Immature natural killer cell (primary cell): ENCODE results near the gene IL1RAPL2. TPM values are rescaled to one million over a fixed set of nuclear protein-coding genes. Genes with fewer than 3 reads are reported as not detected.

Experiments used
- DNase-seq, 3 donors: peaks; one replicate each; pipeline ENCODE4 v3.0.0; 2022; ENCODE audit warnings: mixed read lengths in 1 of 3
- H3K27ac Mint-ChIP-seq, 6 donors: one replicate each; pipeline ENCODE4 v1.8.0; 2020; ENCODE audit warnings: mixed read lengths in 6 of 6, mild to moderate bottlenecking in 5 of 6, inconsistent platforms in 4 of 6, moderate library complexity in 3 of 6
- H3K27me3 Mint-ChIP-seq, 3 donors: one replicate each; pipeline ENCODE4 v1.8.0; 2020 to 2021; ENCODE audit warnings: low read depth in 3 of 3, mild to moderate bottlenecking in 3 of 3, mixed read lengths in 3 of 3, moderate library complexity in 3 of 3, inconsistent platforms in 1 of 3
- H3K36me3 Mint-ChIP-seq, 3 donors: one replicate each; pipeline ENCODE4 v1.8.0; 2020; ENCODE audit warnings: mixed read lengths in 3 of 3, inconsistent platforms in 2 of 3, mild to moderate bottlenecking in 2 of 3
- H3K4me1 Mint-ChIP-seq, 2 donors: one replicate each; pipeline ENCODE4 v1.8.0; 2020; ENCODE audit warnings: inconsistent platforms in 2 of 2, mild to moderate bottlenecking in 2 of 2, mixed read lengths in 2 of 2, moderate library complexity in 1 of 2
- H3K4me3 Mint-ChIP-seq, 5 donors: one replicate each; pipeline ENCODE4 v1.8.0; 2020; ENCODE audit warnings: mild to moderate bottlenecking in 5 of 5, mixed read lengths in 5 of 5, inconsistent platforms in 3 of 5, moderate library complexity in 3 of 5
- H3K9me3 Mint-ChIP-seq, 6 donors: one replicate each; pipeline ENCODE4 v1.8.0; 2020; ENCODE audit warnings: mild to moderate bottlenecking in 6 of 6, mixed read lengths in 6 of 6, inconsistent platforms in 4 of 6, moderate library complexity in 3 of 6
- polyA plus RNA-seq, 3 donors: library from polyadenylated mRNA; unstranded; fragments of 300-500 nt; fragmentation: Illumina TruSeq; gene quantifications; one replicate each; pipeline ENCODE4 v1.2.3, GENCODE V29; 2021

Gene IL1RAPL2
- polyA plus RNA-seq, 3 donors from 2014 or later = not detected

- Mint-ChIP-seq H3K27ac (no peak overlapping the region), H3K4me1 (no peaks in the 10 kb centered on the region), H3K9me3 (peaks cover 0 to 2% (median 0%) of the 10 kb centered on the region in 6 donors), H3K4me3 (no peak overlapping the region), H3K36me3 (no peaks in the 10 kb centered on the region), H3K27me3 (peaks cover 0 to 2% (median 2%) of the 10 kb centered on the region in 3 donors)
- no peak for DNase-seq
These were observed 697.8 kb downstream of the IL1RAPL2 start for GRCh38 chrX:105263801-105264200.

GRCh38 chrX:105265093-105265492, 699.1 kb downstream of the IL1RAPL2 start:
- no peak overlapping the region for H3K27ac Mint-ChIP-seq
- H3K9me3 Mint-ChIP-seq = peaks cover 0 to 2% (median 0%) of the 10 kb centered on the region in 6 donors
- no peaks in the 10 kb centered on the region for H3K4me1 Mint-ChIP-seq
- DNase-seq = no peak
- H3K27me3 Mint-ChIP-seq = peaks cover 0 to 2% (median 2%) of the 10 kb centered on the region in 3 donors
- no peak overlapping the region for H3K4me3 Mint-ChIP-seq
- no peaks in the 10 kb centered on the region for H3K36me3 Mint-ChIP-seq

- Mint-ChIP-seq H3K9me3 (no peaks in the 10 kb centered on the region), H3K36me3 (no peaks in the 10 kb centered on the region), H3K4me1 (no peaks in the 10 kb centered on the region), H3K4me3 (no peak overlapping the region), H3K27ac (no peak overlapping the region), H3K27me3 (peaks cover 0 to 2% (median 0%) of the 10 kb centered on the region in 3 donors)
- no peak for DNase-seq
These were observed 700.5 kb downstream of the IL1RAPL2 start for GRCh38 chrX:105266456-105266855.

GRCh38 chrX:105267167-105267566, 701.2 kb downstream of the IL1RAPL2 start:
- Mint-ChIP-seq H3K27ac (no peak overlapping the region), H3K36me3 (no peaks in the 10 kb centered on the region), H3K4me1 (no peaks in the 10 kb centered on the region), H3K9me3 (no peaks in the 10 kb centered on the region), H3K27me3 (peaks cover 0 to 2% (median 0%) of the 10 kb centered on the region in 3 donors), H3K4me3 (no peak overlapping the region)
- no peak for DNase-seq

GRCh38 chrX:105269386-105269785, 703.4 kb downstream of the IL1RAPL2 start:
- Mint-ChIP-seq H3K4me1 (no peaks in the 10 kb centered on the region), H3K27ac (no peak overlapping the region), H3K27me3 (peaks cover 0 to 2% (median 0%) of the 10 kb centered on the region in 3 donors), H3K36me3 (no peaks in the 10 kb centered on the region), H3K4me3 (no peak overlapping the region), H3K9me3 (peaks cover 0 to 5% (median 0%) of the 10 kb centered on the region in 6 donors)
- no peak for DNase-seq

GRCh38 chrX:105273326-105273725, 707.3 kb downstream of the IL1RAPL2 start:
- H3K36me3 Mint-ChIP-seq = no peaks in the 10 kb centered on the region
- H3K9me3 Mint-ChIP-seq = peaks cover 0 to 8% (median 0%) of the 10 kb centered on the region in 6 donors
- H3K4me1 Mint-ChIP-seq = no peaks in the 10 kb centered on the region

GRCh38 chrX:105274091-105274490, 708.1 kb downstream of the IL1RAPL2 start:
- no peaks in the 10 kb centered on the region for H3K4me1 Mint-ChIP-seq
- H3K9me3 Mint-ChIP-seq = peaks cover 0 to 8% (median 0%) of the 10 kb centered on the region in 6 donors
- H3K36me3 Mint-ChIP-seq = no peaks in the 10 kb centered on the region
- no peak for DNase-seq
- no peak overlapping the region for H3K27ac Mint-ChIP-seq
- H3K4me3 Mint-ChIP-seq = no peak overlapping the region
- H3K27me3 Mint-ChIP-seq = peaks cover 0 to 9% (median 0%) of the 10 kb centered on the region in 3 donors

More at GRCh38 chrX:105273326-105273725, 707.3 kb downstream of the IL1RAPL2 start:
- Mint-ChIP-seq H3K4me3 (no peak overlapping the region), H3K27me3 (peaks cover 0 to 6% (median 0%) of the 10 kb centered on the region in 3 donors), H3K27ac (no peak overlapping the region)
- no peak for DNase-seq

- Mint-ChIP-seq H3K27ac (no peak overlapping the region), H3K27me3 (peaks cover 0 to 9% (median 1%) of the 10 kb centered on the region in 3 donors), H3K4me3 (no peak overlapping the region), H3K4me1 (no peaks in the 10 kb centered on the region), H3K9me3 (peaks cover 0 to 8% (median under 1%) of the 10 kb centered on the region in 6 donors), H3K36me3 (no peaks in the 10 kb centered on the region)
- DNase-seq = no peak
These were observed 711.1 kb downstream of the IL1RAPL2 start for GRCh38 chrX:105277132-105277531.

- Mint-ChIP-seq H3K27me3 (peaks cover 0 to 3% (median 1%) of the 10 kb centered on the region in 3 donors), H3K4me3 (no peak overlapping the region)
These were observed 716.1 kb downstream of the IL1RAPL2 start for GRCh38 chrX:105282077-105282476.

GRCh38 chrX:105297041-105297440, 731.0 kb downstream of the IL1RAPL2 start:
- H3K4me3 Mint-ChIP-seq = no peak overlapping the region
- H3K4me1 Mint-ChIP-seq = no peaks in the 10 kb centered on the region
- H3K9me3 Mint-ChIP-seq = peaks cover 0 to 4% (median 0%) of the 10 kb centered on the region in 6 donors
- no peaks in the 10 kb centered on the region for H3K36me3 Mint-ChIP-seq
- DNase-seq = no peak
- H3K27me3 Mint-ChIP-seq = peaks cover 0 to 5% (median 4%) of the 10 kb centered on the region in 3 donors
- no peak overlapping the region for H3K27ac Mint-ChIP-seq

More at GRCh38 chrX:105282077-105282476, 716.1 kb downstream of the IL1RAPL2 start:
- Mint-ChIP-seq H3K9me3 (peaks cover 0 to 5% (median under 1%) of the 10 kb centered on the region in 6 donors), H3K27ac (no peak overlapping the region), H3K4me1 (no peaks in the 10 kb centered on the region), H3K36me3 (no peaks in the 10 kb centered on the region)
- no peak for DNase-seq

- H3K4me3 Mint-ChIP-seq = no peak overlapping the region
- no peaks in the 10 kb centered on the region for H3K36me3 Mint-ChIP-seq
- no peak overlapping the region for H3K27ac Mint-ChIP-seq
- no peak for DNase-seq
- H3K9me3 Mint-ChIP-seq = peaks cover 0 to 7% (median 1%) of the 10 kb centered on the region in 6 donors
- H3K27me3 Mint-ChIP-seq = peaks cover 0 to 5% (median 4%) of the 10 kb centered on the region in 3 donors
- no peaks in the 10 kb centered on the region for H3K4me1 Mint-ChIP-seq
These were observed 733.3 kb downstream of the IL1RAPL2 start for GRCh38 chrX:105299286-105299685.

- no peak for DNase-seq
- Mint-ChIP-seq H3K4me3 (no peak overlapping the region), H3K27me3 (peaks cover 0 to 5% (median 2%) of the 10 kb centered on the region in 3 donors), H3K4me1 (no peaks in the 10 kb centered on the region), H3K27ac (no peak overlapping the region), H3K9me3 (peaks cover 0 to 10% (median 1%) of the 10 kb centered on the region in 6 donors), H3K36me3 (no peaks in the 10 kb centered on the region)
These were observed 736.2 kb downstream of the IL1RAPL2 start for GRCh38 chrX:105302246-105302645.

- peaks cover 0 to 6% (median 0%) of the 10 kb centered on the region in 6 donors for H3K9me3 Mint-ChIP-seq
- DNase-seq = no peak
- H3K27me3 Mint-ChIP-seq = peaks cover 0 to 8% (median 0%) of the 10 kb centered on the region in 3 donors
- H3K27ac Mint-ChIP-seq = no peak overlapping the region
- no peaks in the 10 kb centered on the region for H3K36me3 Mint-ChIP-seq
- no peak overlapping the region for H3K4me3 Mint-ChIP-seq
- H3K4me1 Mint-ChIP-seq = no peaks in the 10 kb centered on the region
These were observed 741.8 kb downstream of the IL1RAPL2 start for GRCh38 chrX:105307762-105308161.

GRCh38 chrX:105313596-105313995, 747.6 kb downstream of the IL1RAPL2 start:
- H3K4me1 Mint-ChIP-seq = no peaks in the 10 kb centered on the region
- H3K4me3 Mint-ChIP-seq = no peak overlapping the region
- no peak for DNase-seq
- no peaks in the 10 kb centered on the region for H3K36me3 Mint-ChIP-seq
- H3K27me3 Mint-ChIP-seq = peaks cover 0 to 5% (median 3%) of the 10 kb centered on the region in 3 donors
- H3K27ac Mint-ChIP-seq = no peak overlapping the region
- H3K9me3 Mint-ChIP-seq = peaks cover 0 to 2% (median 0%) of the 10 kb centered on the region in 6 donors

GRCh38 chrX:105314458-105314857, 748.5 kb downstream of the IL1RAPL2 start:
- Mint-ChIP-seq H3K4me3 (no peak overlapping the region), H3K36me3 (no peaks in the 10 kb centered on the region), H3K27me3 (peaks cover 0 to 5% (median 3%) of the 10 kb centered on the region in 3 donors), H3K27ac (no peak overlapping the region), H3K9me3 (peaks cover 0 to 2% (median 0%) of the 10 kb centered on the region in 6 donors), H3K4me1 (no peaks in the 10 kb centered on the region)
- no peak for DNase-seq
